ENCODE results near the gene TMPRSS13.
"Not testable (repeated sequence)": the region's sequence is repeated elsewhere in the genome, so short reads cannot be mapped to it uniquely, and the experiment has no call there.

Gene TMPRSS13

DNA sequence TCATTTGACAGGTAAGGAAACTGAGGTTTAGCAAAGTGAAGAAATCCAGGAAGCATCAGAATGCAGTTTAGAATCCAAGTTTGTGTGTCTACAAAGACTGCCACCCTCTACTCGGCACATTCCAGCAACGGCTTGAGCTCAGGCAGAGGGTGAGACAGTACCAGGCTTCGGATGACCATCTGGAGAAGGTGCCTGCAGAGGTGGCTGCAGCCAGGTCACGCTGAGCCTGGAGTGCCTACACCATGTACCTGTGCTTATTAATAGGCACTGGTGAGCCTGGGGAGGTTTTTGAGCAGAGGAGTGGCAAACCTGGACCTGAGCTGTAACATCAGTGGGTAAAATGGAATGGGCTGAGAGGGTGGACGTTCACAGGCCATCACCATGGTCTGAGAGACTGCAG is 57.4 kb downstream of the TMPRSS13 start:
- DNase-seq = peak in 1 of 14 donors; percentile 24

DNA sequence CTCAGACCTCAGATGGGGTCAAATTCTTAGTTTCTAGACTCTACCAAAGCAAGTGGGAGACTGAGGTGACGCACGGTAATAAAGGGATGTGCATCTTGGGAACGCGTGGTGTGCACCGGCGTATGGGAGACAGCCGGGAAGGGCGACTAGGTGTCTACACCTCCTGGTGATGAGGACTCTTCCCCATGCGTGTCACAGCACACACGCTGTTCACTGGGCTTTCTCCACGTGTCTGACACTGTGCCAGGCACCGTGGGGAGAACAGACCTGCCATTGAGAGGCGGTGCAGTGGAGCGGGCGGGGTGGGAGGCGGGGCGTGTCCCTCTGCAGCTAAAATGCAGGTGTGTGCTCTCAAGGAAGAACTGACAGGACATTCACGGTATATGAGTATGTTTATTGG is 58.0 kb downstream of the TMPRSS13 start:
- peak in 1 of 14 donors; percentile 22 for DNase-seq

DNA sequence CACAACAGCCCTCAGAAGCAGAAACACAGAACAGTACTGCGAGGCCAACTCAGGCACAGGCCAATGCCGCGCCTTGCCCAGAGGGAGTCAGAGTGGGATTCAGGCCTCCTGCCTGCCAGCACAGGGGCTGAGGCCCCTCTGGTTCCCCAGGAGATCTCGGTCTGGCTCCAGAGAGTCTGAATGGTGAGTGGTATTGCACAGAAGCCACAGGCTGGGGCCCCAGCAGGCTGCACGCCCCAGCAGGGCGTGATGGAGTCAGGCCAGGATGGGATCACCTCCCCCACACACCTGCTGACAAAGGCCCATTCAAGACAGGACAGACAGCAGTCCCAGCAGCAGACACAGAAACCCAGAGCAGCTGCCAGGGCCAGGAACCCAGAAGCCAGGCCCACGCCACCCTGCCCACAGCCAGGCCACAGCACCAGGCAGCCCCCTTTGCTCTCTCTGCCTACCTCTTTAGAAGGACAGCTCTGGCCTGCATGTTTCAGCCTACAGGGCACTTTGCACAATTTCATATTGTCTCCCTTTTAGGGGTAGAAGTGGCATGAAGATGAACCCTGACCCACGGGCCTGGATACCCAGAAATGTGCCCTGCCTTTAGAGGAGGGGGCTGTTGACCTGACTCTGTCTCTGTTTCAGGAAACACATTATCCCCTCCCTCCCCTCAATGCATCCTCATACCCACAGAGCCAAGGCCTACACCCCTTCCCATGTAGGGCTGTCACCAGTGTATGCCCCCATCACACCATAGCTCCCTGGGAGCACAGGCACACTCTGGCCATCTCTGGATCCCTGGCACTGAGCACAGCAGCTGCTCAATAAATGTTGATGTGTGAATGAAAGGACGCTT is 58.9 kb downstream of the TMPRSS13 start:
- peak in 7 of 14 donors; percentile 26 to 62 (median 45) for DNase-seq

DNA sequence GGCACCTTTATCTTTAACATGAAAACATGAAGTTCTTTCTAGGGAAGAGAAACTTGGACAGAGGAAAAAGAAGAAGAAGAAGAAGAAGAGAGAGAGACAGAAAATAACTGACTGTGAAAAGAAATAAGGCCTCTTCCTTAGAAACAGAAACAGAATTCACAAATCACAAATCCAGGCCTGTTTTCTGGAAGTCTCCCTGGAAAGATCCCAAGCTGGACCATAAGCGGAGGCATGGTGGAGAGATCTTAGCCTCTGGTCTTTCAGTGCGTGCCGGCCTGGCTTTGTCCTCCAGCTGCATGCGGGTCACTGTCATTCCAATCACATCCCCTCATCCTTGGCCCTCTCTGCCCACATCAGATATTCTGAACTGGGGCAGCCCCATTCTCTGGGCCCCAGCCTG is 59.6 kb downstream of the TMPRSS13 start:
- DNase-seq = no peak

DNA sequence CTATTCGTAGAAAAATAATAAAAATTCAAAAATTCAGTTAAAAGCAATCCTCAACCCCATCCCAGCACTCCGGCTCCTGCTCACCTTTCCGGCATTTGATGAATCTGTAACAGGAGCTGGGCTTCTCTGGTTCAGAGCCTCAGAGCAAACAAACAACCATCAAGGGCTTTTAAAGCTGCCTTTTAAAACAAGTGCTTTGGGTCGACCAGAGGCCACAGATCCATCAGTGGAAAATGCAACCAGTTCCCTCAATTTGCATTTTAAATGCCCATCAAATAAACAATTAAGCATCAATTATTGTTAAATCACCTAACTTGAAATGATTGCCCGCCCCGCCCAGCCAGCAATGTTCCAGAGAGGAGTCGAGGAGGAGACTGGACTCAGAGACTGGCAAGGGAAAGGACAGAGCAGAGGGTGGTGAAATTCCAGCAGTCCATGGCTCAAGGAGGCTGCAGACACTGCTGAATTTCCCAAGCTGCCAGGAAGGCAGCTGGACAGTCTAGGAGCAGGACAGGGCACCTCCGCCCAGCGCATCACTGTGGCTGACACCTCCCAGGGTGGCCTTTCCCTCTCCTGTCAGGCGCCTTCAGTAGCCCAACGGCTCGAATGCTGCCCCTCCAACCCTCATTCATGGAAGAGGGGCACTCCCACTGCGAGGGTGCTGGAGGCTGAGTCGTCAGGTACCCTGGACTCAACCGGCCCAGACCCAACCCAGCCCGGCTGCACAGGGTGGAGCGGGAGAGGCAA is 60.2 kb downstream of the TMPRSS13 start:
- no peak for DNase-seq

DNA sequence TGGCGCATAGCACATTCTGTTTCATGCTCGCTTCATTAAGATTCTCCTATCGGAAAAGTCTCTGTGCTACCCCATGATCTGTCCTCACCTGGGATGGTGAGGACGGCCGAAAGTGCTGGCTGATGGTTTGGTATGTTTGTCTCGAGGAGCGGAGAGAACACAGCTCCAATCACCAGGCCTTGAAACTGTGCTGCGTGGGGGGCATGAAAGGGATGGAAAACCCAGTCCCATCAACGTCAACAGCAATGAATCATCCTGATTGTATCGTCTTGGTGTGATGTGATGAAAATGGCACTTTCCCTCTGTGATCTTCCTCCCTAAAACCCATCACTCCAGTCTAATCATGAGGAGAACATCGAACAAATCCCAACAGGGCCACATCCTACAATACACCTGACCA is 61.1 kb downstream of the TMPRSS13 start:
- DNase-seq = no peak

DNA sequence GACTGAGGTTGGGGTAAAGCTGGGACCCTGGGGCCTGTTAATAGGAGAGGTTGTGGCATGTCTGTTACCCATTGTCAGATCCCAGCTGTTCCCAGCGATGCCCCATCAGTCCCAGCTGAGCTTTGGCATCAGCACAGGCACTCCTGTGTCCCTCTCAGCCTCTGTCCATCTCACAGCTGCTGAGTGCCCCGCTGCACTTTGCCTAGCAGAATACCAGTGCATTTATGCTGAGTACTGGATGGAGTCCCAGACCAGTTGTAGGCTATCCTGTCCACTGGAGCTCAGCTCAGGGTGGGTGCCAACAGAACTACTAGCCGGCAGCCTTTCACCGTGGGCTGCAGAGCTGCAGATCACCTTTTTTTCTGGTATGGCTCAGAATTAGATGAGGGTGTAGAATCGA is 62.7 kb downstream of the TMPRSS13 start:
- DNase-seq = peak in 8 of 14 donors; percentile 27 to 63 (median 38)

DNA sequence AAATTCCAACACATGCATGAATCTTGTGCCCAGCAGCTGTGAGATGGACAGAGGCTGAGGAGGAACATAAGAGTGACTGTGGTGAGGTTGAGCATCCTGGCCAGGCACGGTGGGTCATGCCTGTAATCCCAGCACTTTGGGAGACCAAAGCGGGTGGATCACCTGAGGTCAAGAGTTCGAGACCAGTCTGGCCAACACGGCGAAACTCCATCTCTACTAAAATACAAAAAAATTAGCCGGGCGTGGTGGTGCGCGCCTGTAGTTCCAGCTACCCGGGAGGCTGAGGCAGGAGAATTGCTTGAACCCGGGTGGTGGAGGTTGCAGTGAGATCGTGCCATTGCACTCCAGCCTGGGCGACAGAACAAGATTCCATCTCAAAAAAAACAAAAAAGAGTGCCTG is 63.7 kb downstream of the TMPRSS13 start:
- not testable (repeated sequence) for DNase-seq

DNA sequence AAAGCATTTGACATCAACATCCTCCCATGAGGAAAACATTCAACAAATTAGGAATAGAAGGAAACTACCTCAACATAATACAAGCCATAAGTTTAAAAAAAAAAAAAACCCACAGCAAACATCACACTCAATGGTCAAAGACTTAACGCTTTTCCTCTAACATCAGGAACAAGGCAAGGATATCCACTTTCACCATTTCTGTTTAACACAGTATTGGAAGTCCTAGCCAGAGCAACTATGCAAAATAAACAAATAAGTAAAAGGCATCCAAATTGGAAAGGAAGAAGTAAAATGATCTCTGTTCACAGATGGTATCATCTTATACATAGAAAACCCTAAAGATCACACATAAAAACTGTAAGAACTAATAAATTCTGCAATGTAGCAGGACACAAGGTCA is 65.8 kb downstream of the TMPRSS13 start:
- no peak for DNase-seq

DNA sequence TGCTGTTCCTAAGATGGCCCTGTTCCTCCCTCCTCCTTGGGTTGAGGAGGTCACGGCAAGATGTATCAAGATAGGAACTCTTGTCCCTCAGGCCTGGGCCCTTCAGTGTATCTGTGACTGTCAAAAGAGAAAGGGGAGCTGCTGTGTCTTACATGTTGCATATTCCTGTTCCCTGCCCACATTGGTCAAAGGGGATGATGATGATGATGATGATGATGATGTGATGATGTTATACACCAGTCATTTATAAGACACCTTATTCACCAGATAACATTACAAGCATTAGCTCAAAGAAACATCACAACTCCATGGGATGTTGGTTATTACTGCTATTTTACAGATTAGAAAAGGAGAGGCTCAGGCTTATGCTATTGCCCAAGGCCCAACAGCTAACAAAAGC is 66.4 kb downstream of the TMPRSS13 start:
- DNase-seq = no peak

DNA sequence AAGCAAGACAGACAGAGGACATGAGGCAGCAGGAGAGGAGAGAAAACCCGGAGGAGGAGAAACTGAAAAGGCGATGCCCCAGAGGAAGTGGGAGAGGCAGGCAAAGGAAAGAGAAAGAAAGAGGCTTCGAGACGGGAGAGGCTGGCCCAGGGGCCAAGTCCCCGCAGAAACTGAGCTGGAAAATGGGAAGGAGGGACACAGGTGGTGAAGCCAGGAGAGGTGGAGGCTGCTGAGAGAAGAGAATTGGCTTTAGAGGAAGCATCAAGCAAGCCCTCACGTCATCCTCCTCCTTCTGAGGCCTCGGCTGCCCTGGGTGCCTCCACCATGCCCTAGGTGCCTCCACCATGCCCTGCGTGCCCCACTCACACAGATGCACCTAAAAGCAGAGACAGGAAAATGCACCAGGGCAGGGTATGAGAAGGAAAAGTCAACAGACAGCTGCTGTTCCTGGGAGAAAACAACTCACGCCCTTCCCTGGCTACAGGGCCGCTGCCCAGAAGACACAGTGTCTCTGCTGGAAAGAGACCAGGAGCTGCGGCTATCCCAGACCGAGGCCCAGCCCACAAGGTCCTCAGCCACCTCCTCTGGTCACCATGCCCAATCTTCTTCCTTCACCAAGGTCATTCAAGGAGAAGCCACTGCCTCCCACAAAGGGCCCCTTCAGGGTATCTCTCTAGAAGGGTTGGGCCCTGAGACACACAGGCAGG is 67.0 kb downstream of the TMPRSS13 start:
- no peak for DNase-seq

DNA sequence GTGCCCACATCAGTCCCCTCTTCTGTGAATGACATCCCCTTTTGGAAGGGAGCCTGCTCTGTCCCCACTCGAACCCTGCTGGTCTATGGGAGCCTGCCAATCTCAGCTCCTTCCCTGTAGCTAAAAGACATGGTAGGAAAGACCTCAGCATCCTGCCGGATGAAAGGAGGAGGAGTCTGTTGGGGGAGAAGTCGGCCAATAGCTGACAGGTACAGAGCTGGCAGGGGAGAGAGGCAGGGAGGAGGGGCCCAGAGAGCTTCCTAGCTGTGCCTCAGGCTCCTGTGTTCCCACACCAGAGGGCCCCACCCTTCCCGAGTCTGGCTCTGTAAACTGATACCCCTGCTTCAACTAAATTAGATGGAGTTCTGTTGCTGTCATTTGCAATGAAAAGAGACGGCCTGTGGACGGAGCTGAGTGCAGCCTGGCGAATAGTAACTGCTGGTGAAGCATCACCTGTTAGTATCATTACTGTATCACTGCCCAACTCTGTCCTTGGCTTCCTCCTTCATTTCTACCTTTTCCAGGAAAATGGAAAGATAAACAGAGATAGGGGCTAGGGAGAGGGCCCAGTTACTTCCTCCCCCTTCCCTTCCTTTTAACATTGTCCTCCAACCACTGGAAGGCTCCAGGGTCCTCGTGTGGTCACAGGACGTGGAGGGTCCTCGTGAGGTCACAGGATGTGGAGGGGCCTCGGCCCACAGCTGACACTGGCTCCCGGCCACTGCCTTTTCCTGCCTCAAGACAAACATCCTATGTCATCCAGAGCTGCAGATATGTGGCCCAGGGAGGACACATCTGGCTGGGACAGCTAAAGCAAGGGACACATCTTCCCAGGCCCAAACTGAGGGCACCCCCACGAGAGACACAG is 67.8 kb downstream of the TMPRSS13 start:
- peak in 1 of 14 donors; percentile 74 for DNase-seq

DNA sequence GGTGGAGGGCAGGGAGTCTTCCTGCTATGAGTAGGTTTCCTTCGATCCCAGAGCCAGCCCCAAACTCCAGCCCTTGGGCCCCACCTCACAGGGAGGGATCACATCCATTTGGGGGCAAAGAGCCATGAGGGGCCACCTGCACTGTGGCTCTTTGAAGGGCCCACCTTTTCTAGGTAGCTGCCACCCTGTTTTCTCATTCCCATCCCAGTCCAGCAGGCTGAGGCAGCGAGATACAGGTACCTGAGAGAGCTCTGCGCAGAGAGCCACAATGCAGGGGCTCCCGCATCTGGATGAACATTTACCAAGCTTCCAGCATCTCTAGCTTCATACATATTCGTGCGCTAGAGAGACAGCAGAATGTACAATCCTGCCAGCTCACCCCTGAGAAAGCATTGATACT is 69.1 kb downstream of the TMPRSS13 start:
- no peak for DNase-seq

DNA sequence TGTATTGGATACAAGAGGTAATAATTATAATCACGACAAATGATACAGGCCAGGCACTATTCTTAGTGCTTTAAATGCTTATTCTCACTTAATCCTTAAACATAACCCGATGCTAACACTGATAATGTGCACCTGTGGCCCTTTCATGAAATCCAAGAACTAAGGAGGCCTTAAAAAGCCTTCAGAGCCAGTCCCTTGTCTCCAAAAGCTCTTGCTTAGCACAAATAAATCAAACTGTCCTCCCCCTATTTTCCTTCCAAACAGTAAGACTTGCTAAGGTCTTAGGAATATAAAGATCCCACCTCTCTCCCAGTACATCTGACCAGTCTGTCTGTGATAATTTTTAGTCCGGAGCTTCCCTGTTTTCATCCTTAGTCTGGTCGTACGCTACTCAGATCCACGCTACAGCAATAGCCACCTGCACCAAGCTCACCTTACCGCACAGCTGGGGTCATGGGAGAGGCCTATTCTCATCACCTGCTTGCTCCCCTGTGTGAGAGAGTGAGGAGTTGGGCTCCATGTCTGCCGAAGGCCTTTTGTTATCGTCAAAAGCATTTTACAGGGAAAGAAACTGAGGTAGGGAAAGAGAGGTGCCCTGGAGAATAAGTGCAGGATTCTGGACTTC is 69.6 kb downstream of the TMPRSS13 start:
- no peak for DNase-seq

DNA sequence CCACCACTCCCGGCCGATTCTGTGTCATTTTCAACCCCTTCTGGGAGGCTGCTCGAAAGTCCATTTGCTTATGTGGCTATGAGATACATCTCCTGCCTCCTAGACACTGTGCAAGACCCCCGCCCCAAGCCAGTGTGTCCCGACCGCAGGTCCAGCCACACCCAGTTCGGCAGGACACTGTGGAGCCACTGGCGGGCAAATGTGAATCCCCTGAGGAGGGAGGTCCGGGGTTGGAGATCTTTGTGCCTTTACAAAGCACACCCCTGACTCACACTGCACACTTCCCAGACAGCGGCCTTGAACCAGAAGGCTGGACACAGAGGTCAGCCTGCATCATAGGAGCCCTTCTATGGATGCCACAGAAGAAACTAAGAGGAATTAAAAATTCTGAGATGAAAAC is 70.1 kb downstream of the TMPRSS13 start:
- no peak for DNase-seq

DNA sequence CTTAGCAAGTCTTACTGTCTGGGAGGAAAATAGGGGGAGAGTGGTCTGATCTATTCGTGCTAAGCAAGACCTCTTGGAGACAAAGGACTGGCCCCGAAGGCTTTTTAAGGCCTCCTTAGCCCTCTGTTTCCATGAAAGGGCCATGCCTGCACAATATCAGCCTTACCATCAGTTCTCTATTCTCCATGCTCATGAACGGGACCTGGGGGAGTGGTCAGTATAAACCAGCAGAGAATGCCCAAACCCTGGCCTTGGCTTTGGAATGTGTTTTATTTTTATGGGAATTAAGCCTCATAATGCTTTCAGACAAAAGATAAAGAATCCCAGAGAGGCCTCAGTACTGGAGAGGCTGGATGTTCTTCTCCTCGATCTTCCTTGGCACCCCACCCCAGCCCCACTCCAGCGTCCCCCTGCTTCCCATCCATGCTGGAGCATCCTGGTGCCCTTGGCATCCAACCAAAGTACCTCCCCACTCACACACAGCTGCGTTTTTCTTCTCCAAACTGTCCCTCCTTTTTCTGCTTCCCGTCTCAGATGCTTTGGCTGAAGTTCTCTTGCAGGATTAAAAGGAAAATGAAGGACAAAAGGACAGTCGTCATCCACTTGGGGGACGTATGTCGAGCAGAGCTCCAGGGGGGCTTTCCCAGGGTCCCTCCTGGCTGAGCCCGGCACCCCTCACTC is 71.3 kb downstream of the TMPRSS13 start:
- DNase-seq = no peak

DNA sequence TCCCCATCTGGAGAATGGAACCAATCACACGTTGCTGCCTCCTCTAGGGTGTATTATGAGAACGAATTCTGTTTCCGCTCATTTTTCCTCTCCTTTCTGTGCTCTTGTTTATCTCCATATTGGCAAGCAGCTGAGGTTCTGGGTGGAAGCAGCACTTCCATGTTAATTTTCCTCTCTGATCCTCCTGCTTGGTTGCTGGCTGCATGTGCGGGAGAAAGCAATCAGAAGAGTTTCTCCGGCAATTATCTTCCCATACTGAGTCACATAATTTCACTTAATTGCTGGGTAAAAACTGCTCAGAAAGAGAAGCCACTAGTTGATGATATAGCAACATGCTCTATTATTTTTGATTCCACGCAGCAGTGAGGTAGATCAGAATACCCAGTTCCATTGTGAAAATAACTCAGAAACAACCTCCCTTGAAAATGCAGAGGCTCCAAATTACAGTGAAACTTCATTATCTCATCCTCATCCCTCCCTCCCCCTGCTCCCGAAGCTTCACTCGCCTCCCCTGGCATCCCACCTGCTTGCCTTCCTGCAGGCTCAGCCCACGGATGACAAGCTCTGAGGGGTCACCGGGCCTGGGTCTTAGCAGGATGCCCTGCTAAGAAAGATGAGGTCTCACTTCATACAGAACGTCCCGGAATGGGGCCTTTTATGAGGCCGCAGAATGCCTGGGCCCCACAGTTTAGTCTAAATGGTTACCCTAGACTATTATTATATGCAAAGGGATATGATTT is 73.1 kb downstream of the TMPRSS13 start:
- DNase-seq = no peak

DNA sequence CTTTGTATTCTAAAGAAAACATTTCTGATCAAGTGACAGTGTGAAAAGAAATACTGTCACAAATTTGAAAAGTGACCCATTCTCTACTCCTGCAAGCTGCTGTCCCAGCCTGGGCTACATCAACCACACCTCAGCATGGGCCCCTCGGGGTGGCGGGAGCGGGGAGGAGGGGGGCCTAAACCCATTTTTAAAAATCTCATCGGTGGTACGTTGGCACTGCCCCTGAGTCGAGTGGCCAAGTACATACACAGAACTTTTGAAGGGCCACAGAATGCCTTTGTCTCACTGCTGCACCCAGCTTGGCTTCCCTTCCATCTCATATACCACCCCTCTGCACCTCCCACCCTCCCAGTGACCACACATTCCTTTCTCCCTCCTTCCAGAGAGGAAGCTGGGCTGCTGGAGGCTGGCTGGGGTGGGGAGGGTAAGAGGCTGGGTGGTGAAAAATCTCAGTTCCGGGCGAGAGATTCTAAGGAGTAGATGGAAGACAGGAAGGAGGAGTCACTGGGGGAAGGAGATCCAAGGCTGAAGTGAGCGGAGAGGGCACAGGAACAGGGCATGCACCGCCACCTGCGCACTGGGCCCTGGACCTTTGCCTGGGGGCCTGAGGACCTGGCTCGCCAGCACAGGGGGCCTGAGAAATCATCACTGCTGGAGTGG is 73.9 kb downstream of the TMPRSS13 start:
- no peak for DNase-seq

DNA sequence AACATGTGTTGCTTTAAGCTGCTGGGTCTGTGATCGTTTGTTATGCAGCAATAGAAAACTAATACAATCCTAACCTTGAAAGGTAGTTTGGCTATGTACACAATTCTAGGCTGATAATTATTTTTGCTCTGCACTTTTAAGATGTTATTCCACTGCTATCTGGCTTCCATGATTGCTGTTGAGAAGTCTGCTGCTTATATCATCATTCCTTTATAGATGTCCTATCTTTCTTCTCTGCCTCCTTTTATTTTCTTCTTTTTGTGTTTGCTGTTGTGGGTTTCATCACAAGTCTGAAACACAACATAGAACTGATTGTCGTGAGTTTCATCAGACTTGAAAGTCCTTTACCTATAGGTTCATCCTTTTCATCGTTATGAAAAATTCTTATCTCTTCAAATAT is 76.9 kb downstream of the TMPRSS13 start:
- no peak for DNase-seq

DNA sequence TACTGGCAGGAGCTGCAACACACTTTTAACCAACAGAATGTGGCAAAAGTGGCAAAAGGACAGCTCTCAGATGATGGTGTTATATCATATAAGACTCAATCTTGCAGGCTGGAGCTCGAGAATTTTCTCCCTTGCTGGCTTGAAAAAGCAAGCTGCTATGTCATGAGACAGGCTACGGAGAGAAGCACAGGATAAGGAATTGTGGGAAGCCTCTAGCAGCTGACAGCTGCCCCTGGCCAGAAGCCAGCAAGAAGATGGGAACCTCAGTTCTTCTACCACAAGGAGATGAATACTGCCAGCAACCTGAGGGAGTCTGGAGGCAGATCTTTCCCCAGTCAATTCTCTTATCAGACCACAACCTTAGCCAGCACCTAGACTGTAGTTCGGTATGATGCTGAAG is 77.3 kb downstream of the TMPRSS13 start:
- DNase-seq = no peak
